Lower leg skin (tissue), 3 donors: Measurements from ENCODE around the gene FTSJ3.

Experiments used
- CTCF ChIP-seq, 3 donors: fragments of 450-650 bp; IDR thresholded peaks; one replicate each; pipeline ENCODE4 v1.5.1; 2016; ENCODE audit warnings: antibody characterized with exemption in 3 of 3, mild to moderate bottlenecking in 3 of 3, moderate library complexity in 2 of 3
- POLR2A ChIP-seq, 2 donors: fragments of 450-650 bp; IDR thresholded peaks; one replicate each; pipeline ENCODE4 v1.6.1; 2016 to 2017; ENCODE audit warnings: antibody characterized with exemption in 2 of 2, mild to moderate bottlenecking in 1 of 2, moderate library complexity in 1 of 2

- TF ChIP-seq CTCF (IDR thresholded peaks at IDR 0.05) (no peak), POLR2A (IDR thresholded peaks at IDR 0.05) (no peak)
Measured at GRCh38 chr17:63833026-63833740, 5.7 kb upstream of the FTSJ3 start.
